Lower lobe of right lung (tissue), 2 donors: ENCODE results near the gene METTL15. TPM values are rescaled to one million over a fixed set of nuclear protein-coding genes. Genes with fewer than 3 reads are reported as not detected.

Experiments
- ATAC-seq, 2 donors: fragments of 200-7000 bp; cut with Tn5 transposase; one replicate each; pipeline ENCODE4 v1.9.1; 2020 to 2022; ENCODE audit warnings: mild to moderate bottlenecking in 2 of 2, moderate library complexity in 2 of 2
- DNase-seq: peaks from one replicate; pipeline ENCODE4 v3.0.0-alpha.2; 2020
- H3K27ac ChIP-seq: fragments of 200-600 bp; one replicate; pipeline ENCODE4 v1.8.0; 2022
- H3K27me3 ChIP-seq: fragments of 200-600 bp; one replicate; pipeline ENCODE4 v1.8.0; 2022; ENCODE audit warnings: low read depth
- H3K36me3 ChIP-seq: fragments of 200-600 bp; one replicate; pipeline ENCODE4 v1.8.0; 2022; ENCODE audit warnings: mild to moderate bottlenecking
- H3K4me1 ChIP-seq: fragments of 200-600 bp; one replicate; pipeline ENCODE4 v1.8.0; 2022
- H3K4me3 ChIP-seq: fragments of 200-600 bp; one replicate; pipeline ENCODE4 v1.8.0; 2022; ENCODE audit warnings: mild to moderate bottlenecking
- H3K9me3 ChIP-seq: fragments of 200-600 bp; one replicate; pipeline ENCODE4 v1.8.0; 2022
- intact Hi-C: fragments of 100-400 bp; cut with DNase I; formaldehyde crosslinking; loops from one replicate; pipeline ENCODE4 v1.11.0; 2022
- total RNA-seq: library from RNA; stranded (reverse); fragmentation: NEBNext Ultra II Directional; extraction: Animal tissue kit (Norgen Biotek cat#: 25700); gene quantifications from one replicate; pipeline ENCODE4 v1.2.1, GENCODE V29; 2021
- TF ChIP-seq, protein P1 (sequence below): fragments of 200-600 bp; IDR thresholded peaks from one replicate; pipeline ENCODE4 v1.8.0; 2022; ENCODE audit warnings: antibody characterized with exemption, mild to moderate bottlenecking
- donor health status: DM: no; HTN: yes; CAD: no; lungs with severe emphysema.

The METTL15 gene
- total RNA-seq, 1 donor from 2014 or later = 15.2 TPM

GRCh38 chr11:28232649-28233048 is 124.5 kb downstream of the METTL15 start:
- Histone ChIP-seq H3K9me3 (no peaks in the 10 kb centered on the region), H3K4me3 (no peak overlapping the region), H3K27ac (no peak overlapping the region), H3K4me1 (no peaks in the 10 kb centered on the region), H3K36me3 (no peaks in the 10 kb centered on the region), H3K27me3 (no peaks in the 10 kb centered on the region)
- intact Hi-C loops = no loop called here
- ATAC-seq (no peak), DNase-seq (no peak)
- TF ChIP-seq, protein P1, sequence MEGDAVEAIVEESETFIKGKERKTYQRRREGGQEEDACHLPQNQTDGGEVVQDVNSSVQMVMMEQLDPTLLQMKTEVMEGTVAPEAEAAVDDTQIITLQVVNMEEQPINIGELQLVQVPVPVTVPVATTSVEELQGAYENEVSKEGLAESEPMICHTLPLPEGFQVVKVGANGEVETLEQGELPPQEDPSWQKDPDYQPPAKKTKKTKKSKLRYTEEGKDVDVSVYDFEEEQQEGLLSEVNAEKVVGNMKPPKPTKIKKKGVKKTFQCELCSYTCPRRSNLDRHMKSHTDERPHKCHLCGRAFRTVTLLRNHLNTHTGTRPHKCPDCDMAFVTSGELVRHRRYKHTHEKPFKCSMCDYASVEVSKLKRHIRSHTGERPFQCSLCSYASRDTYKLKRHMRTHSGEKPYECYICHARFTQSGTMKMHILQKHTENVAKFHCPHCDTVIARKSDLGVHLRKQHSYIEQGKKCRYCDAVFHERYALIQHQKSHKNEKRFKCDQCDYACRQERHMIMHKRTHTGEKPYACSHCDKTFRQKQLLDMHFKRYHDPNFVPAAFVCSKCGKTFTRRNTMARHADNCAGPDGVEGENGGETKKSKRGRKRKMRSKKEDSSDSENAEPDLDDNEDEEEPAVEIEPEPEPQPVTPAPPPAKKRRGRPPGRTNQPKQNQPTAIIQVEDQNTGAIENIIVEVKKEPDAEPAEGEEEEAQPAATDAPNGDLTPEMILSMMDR = no peak

GRCh38 chr11:28241760-28242159 is 133.6 kb downstream of the METTL15 start:
- Histone ChIP-seq H3K4me3 (no peak overlapping the region), H3K36me3 (no peaks in the 10 kb centered on the region), H3K27me3 (no peaks in the 10 kb centered on the region), H3K27ac (no peak overlapping the region), H3K4me1 (no peaks in the 10 kb centered on the region), H3K9me3 (no peaks in the 10 kb centered on the region)
- ATAC-seq (no peak), DNase-seq (no peak)
- TF ChIP-seq, protein P1 = no peak
- intact Hi-C loops = no loop called here

GRCh38 chr11:28242596-28242995 is 134.4 kb downstream of the METTL15 start:
- TF ChIP-seq, protein P1 = no peak
- intact Hi-C loops = no loop called here
- Histone ChIP-seq H3K9me3 (no peaks in the 10 kb centered on the region), H3K36me3 (no peaks in the 10 kb centered on the region), H3K27ac (no peak overlapping the region), H3K4me1 (no peaks in the 10 kb centered on the region), H3K27me3 (no peaks in the 10 kb centered on the region), H3K4me3 (no peak overlapping the region)
- no peak for DNase-seq
- ATAC-seq = no peak

GRCh38 chr11:28243061-28243460 is 134.9 kb downstream of the METTL15 start:
- Histone ChIP-seq H3K4me1 (no peaks in the 10 kb centered on the region), H3K36me3 (no peaks in the 10 kb centered on the region), H3K9me3 (no peaks in the 10 kb centered on the region), H3K27ac (no peak overlapping the region), H3K27me3 (no peaks in the 10 kb centered on the region), H3K4me3 (no peak overlapping the region)
- TF ChIP-seq, protein P1 = no peak
- no peak for DNase-seq
- intact Hi-C loops = no loop called here
- no peak for ATAC-seq

DNA sequence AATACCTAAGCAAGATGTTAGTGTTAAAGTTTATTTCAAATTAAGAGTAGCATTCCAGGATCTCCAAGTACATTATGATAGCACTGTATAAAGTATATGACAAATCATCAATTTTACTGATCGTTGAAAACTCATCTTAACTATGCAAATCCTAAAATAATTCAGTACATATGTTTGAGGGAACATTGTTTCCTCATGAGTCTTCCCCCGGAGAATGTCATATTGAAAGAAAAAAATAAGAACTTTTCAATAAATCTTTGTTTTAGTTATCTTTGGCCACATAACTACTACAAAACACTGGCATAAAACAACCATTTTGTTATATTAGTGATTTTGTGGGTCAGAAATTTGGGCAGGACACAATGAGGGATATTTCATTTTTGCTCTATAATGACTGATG is 135.4 kb downstream of the METTL15 start:
- Histone ChIP-seq H3K4me1 (no peaks in the 10 kb centered on the region), H3K27ac (no peak overlapping the region), H3K4me3 (no peak overlapping the region), H3K36me3 (no peaks in the 10 kb centered on the region), H3K27me3 (no peaks in the 10 kb centered on the region), H3K9me3 (no peaks in the 10 kb centered on the region)
- DNase-seq = no peak
- ATAC-seq = no peak
- TF ChIP-seq, protein P1 = no peak
- intact Hi-C loops = no loop called here

DNA sequence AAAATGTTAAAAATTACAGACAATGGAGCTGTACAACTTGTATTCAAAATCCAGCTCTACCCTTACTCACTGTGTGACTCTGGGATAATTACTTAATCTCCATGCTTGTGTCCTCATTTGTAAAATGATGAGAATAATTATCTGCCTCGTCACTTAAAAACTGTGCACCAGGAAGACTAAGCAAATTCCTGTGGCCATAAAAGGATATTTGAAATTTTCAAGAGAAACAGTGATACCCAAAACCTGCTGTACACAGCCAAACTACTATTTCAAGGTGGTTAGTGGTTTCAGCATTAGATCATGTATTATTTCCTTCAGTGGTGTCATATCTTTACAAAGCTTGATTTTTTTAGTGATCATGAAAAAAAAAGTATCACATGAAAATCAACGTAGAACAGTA is 136.9 kb downstream of the METTL15 start:
- Histone ChIP-seq H3K27me3 (no peaks in the 10 kb centered on the region), H3K9me3 (no peaks in the 10 kb centered on the region), H3K36me3 (no peaks in the 10 kb centered on the region), H3K4me3 (no peak overlapping the region), H3K4me1 (no peaks in the 10 kb centered on the region), H3K27ac (no peak overlapping the region)
- TF ChIP-seq, protein P1 = no peak
- intact Hi-C loops = no loop called here
- DNase-seq (no peak), ATAC-seq (no peak)
